Neural cell (in vitro differentiated cells): Measurements from ENCODE around the gene SLC44A5.

ENCODE experiments used
- EZH2 ChIP-seq: fragments of 200-600, 300-800 bp; shearing (Covaris generic), sonication (generic); IDR thresholded peaks from 2 replicates; pipeline ENCODE4 v1.6.1; 2014; ENCODE audit warnings: antibody characterized with exemption, low read length, borderline replicate concordance, mild to moderate bottlenecking; ENCODE audit not compliant: insufficient read depth, poor library complexity, severe bottlenecking
- RAD21 ChIP-seq: fragments of 450-650 bp; conservative IDR thresholded peaks from 2 replicates; pipeline ENCODE4 v1.6.1; 2014; ENCODE audit warnings: antibody characterized with exemption, mild to moderate bottlenecking, moderate library complexity

DNA sequence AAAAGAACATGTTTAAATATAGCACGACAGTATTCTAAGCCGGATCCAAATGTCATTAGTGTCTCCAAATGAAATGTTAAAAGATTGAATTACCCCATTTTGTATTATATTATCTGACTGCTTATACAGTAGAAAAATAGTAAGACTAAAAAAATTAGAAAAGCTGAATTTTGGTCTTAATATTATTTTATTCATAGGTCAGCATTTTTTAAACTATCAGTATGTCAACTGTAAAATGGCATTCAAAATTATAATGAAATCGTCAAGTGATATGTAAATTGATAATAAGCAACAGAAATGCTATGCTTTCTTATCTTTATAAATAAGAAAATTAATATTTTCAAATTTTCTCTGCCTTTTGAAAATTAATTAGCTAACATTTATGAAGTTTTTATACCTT, 16.6 kb downstream of the SLC44A5 start:
- TF ChIP-seq EZH2 (no peak), RAD21 (no peak)
